GM23338 (cell line): ENCODE data around the gene FAM83F.

ENCODE experiments used
- EZH2phosphoT487 ChIP-seq: fragments of 200-600 bp; sonication (generic); IDR thresholded peaks from one replicate; pipeline ENCODE4 v1.8.1; 2018; ENCODE audit warnings: antibody characterized with exemption; ENCODE audit not compliant: unreplicated experiment
- JUNB ChIP-seq: IDR thresholded peaks from one replicate; pipeline ENCODE4 v1.6.1; 2016; ENCODE audit warnings: antibody characterized with exemption; ENCODE audit not compliant: unreplicated experiment
- POLR2AphosphoS5 ChIP-seq: IDR thresholded peaks from 2 replicates; pipeline ENCODE4 v1.6.1; 2016; ENCODE audit warnings: antibody characterized with exemption, low read depth
- TF ChIP-seq, protein P1 (sequence below), 2 experiments: fragments of 200-600 bp in 1 of 2; sonication (generic) in 1 of 2; conservative IDR thresholded peaks; 2 replicates each; pipeline versions ENCODE4 v1.5.1 to v1.6.1; 2016 to 2017; ENCODE audit warnings: antibody characterized with exemption in 2 of 2, low read depth in 2 of 2, mild to moderate bottlenecking in 2 of 2, moderate library complexity in 1 of 2
- TF ChIP-seq, protein P2 (sequence below): IDR thresholded peaks from one replicate; pipeline ENCODE4 v1.6.1; 2018; ENCODE audit warnings: antibody characterized with exemption; ENCODE audit not compliant: unreplicated experiment

DNA sequence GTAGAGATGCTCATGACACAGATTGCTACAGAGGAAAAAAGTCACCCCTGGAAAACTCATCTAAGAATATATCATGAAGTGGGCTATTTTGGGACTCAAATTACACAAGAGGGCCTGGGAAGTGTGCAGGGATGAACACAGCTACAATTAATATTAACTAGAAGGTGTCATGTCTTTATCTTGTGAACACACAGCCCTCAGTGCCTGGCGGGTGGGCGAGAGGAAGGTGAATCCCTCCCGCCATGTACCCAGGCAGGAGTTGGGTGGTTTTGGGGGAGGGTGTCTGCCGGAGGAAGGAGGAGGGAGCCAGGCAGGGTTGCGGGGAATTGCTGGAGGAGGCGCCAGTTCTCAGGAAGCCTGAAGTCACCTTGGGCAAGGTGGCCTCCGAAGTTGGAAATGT, 5.1 kb upstream of the FAM83F start:
- TF ChIP-seq, protein P1, sequence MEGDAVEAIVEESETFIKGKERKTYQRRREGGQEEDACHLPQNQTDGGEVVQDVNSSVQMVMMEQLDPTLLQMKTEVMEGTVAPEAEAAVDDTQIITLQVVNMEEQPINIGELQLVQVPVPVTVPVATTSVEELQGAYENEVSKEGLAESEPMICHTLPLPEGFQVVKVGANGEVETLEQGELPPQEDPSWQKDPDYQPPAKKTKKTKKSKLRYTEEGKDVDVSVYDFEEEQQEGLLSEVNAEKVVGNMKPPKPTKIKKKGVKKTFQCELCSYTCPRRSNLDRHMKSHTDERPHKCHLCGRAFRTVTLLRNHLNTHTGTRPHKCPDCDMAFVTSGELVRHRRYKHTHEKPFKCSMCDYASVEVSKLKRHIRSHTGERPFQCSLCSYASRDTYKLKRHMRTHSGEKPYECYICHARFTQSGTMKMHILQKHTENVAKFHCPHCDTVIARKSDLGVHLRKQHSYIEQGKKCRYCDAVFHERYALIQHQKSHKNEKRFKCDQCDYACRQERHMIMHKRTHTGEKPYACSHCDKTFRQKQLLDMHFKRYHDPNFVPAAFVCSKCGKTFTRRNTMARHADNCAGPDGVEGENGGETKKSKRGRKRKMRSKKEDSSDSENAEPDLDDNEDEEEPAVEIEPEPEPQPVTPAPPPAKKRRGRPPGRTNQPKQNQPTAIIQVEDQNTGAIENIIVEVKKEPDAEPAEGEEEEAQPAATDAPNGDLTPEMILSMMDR (conservative IDR thresholded peaks at IDR 0.05; ENCODE audit: low read depth in 2 of 2) = no peak
- TF ChIP-seq JUNB = no peak
- no peak for TF ChIP-seq EZH2phosphoT487
- TF ChIP-seq POLR2AphosphoS5 = no peak
- TF ChIP-seq, protein P2, sequence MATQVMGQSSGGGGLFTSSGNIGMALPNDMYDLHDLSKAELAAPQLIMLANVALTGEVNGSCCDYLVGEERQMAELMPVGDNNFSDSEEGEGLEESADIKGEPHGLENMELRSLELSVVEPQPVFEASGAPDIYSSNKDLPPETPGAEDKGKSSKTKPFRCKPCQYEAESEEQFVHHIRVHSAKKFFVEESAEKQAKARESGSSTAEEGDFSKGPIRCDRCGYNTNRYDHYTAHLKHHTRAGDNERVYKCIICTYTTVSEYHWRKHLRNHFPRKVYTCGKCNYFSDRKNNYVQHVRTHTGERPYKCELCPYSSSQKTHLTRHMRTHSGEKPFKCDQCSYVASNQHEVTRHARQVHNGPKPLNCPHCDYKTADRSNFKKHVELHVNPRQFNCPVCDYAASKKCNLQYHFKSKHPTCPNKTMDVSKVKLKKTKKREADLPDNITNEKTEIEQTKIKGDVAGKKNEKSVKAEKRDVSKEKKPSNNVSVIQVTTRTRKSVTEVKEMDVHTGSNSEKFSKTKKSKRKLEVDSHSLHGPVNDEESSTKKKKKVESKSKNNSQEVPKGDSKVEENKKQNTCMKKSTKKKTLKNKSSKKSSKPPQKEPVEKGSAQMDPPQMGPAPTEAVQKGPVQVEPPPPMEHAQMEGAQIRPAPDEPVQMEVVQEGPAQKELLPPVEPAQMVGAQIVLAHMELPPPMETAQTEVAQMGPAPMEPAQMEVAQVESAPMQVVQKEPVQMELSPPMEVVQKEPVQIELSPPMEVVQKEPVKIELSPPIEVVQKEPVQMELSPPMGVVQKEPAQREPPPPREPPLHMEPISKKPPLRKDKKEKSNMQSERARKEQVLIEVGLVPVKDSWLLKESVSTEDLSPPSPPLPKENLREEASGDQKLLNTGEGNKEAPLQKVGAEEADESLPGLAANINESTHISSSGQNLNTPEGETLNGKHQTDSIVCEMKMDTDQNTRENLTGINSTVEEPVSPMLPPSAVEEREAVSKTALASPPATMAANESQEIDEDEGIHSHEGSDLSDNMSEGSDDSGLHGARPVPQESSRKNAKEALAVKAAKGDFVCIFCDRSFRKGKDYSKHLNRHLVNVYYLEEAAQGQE = no peak
